ENCODE results near the gene HCLS1. TPM values are rescaled to one million over a fixed set of nuclear protein-coding genes. Genes with fewer than 3 reads are reported as not detected.

The HCLS1 gene
- polyA plus RNA-seq, 3 donors = 311 to 483 (median 475) TPM

DNA sequence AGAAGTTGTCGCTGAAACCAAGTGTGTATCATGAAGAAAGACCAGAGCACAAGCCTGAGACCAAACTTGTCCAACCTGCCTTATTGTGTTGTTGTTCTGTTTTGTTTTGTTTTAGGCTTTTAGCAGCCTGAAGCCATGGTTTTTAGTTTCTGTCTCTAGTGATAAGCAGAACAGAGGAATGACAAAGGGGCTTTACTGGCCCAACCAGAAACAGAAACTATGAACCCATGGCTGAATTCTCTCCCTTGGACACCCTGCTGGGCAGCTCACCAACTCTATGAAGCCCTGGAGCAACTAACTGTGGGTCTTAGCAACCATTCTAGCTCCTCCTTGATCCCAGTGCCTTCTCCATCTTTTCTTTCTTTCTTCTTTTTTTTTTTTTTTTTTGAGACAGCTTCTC, 30.3 kb downstream of the HCLS1 start:
- H3K79me2 ChIP-seq (ENCODE audit: insufficient read depth, low read length) = no peaks in the 10 kb centered on the region
- intact Hi-C loops (cut with micrococcal nuclease) = no loop called here
- H3K4me2 ChIP-seq (replicated peaks; ENCODE audit: extremely low read depth, low read length, poor library complexity, severe bottlenecking) = no peak overlapping the region
- no peaks in the 10 kb centered on the region for H3K4me1 ChIP-seq (ENCODE audit: control insufficient read depth in 1 of 2, insufficient read depth in 2 of 2, low read length in 2 of 2)
- no peak overlapping the region for H3K4me3 Mint-ChIP-seq
- H3K9me3 ChIP-seq (replicated peaks in 1 of 2; ENCODE audit: control insufficient read depth in 1 of 2, insufficient read depth in 1 of 2, low read length in 2 of 2) = no peaks in the 10 kb centered on the region
- H3K27me3 ChIP-seq (ENCODE audit: control insufficient read depth in 2 of 2, insufficient read depth in 2 of 2, low read length in 2 of 2) = no peaks in the 10 kb centered on the region
- no peaks in the 10 kb centered on the region for H3K4me1 Mint-ChIP-seq
- H3K36me3 Mint-ChIP-seq = peaks cover 62 to 65% of the 10 kb centered on the region in 2 donors
- H3K36me3 ChIP-seq (replicated peaks in 1 of 2; ENCODE audit: control insufficient read depth in 1 of 2, insufficient read depth in 2 of 2, low read length in 2 of 2) = peaks cover 50 to 64% of the 10 kb centered on the region in 2 donors
- H3K27ac ChIP-seq (ENCODE audit: low read depth in 1 of 2, low read length in 2 of 2) = peak overlapping the region in 1 of 2 donors; percentile 11
- no peak overlapping the region for H2AFZ ChIP-seq (ENCODE audit: insufficient read depth, low read depth, low read length, poor library complexity, severe bottlenecking)
- DNase-seq = no peak
- H3K27me3 Mint-ChIP-seq (ENCODE audit: low read depth in 3 of 3) = no peaks in the 10 kb centered on the region
- peaks cover 0 to 3% (median 0%) of the 10 kb centered on the region in 7 donors for H3K9me3 Mint-ChIP-seq
- H3K4me3 ChIP-seq (replicated peaks in 1 of 3; ENCODE audit: low read depth in 2 of 3, low read length in 3 of 3) = no peak overlapping the region
- peaks cover 38% of the 10 kb centered on the region for H4K20me1 ChIP-seq (ENCODE audit: insufficient read depth, low read length)
- H3K9ac ChIP-seq (ENCODE audit: insufficient read depth, low read length, poor library complexity, severe bottlenecking) = no peak overlapping the region
- TF ChIP-seq, protein P1, sequence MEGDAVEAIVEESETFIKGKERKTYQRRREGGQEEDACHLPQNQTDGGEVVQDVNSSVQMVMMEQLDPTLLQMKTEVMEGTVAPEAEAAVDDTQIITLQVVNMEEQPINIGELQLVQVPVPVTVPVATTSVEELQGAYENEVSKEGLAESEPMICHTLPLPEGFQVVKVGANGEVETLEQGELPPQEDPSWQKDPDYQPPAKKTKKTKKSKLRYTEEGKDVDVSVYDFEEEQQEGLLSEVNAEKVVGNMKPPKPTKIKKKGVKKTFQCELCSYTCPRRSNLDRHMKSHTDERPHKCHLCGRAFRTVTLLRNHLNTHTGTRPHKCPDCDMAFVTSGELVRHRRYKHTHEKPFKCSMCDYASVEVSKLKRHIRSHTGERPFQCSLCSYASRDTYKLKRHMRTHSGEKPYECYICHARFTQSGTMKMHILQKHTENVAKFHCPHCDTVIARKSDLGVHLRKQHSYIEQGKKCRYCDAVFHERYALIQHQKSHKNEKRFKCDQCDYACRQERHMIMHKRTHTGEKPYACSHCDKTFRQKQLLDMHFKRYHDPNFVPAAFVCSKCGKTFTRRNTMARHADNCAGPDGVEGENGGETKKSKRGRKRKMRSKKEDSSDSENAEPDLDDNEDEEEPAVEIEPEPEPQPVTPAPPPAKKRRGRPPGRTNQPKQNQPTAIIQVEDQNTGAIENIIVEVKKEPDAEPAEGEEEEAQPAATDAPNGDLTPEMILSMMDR (IDR thresholded peaks at IDR 0.05) = no peak
- peak overlapping the region in 3 of 7 donors; percentile 33 to 86 (median 53) for H3K27ac Mint-ChIP-seq
- 100% methylated on average over 1 of the region's 1 CpG for WGBS (ENCODE audit: insufficient coverage)

DNA sequence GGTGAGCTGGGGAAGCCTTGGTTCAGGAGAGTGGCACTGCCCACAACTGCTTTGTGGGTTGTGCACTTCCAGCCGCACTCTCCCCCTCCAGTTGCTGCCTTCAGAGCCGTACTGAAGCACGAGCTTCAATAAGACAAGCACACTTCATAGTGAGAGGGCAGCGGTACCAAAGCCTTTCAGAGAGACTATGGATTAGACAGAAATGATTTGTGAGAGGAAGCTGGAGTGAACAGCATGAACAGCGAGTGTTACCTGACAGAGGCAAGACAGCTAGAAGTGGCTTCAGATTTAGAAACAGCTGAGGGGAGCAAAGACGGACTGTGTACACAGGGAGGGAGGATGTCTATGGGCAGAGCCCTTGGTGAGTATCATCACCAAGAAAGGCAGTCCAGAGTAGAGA, 31.1 kb downstream of the HCLS1 start:
- Histone ChIP-seq H4K20me1 (ENCODE audit: insufficient read depth, low read length) (peaks cover 32% of the 10 kb centered on the region), H2AFZ (ENCODE audit: insufficient read depth, low read depth, low read length, poor library complexity, severe bottlenecking) (no peak overlapping the region), H3K9ac (ENCODE audit: insufficient read depth, low read length, poor library complexity, severe bottlenecking) (no peak overlapping the region), H3K4me1 (ENCODE audit: control insufficient read depth in 1 of 2, insufficient read depth in 2 of 2, low read length in 2 of 2) (no peaks in the 10 kb centered on the region), H3K27ac (ENCODE audit: low read depth in 1 of 2, low read length in 2 of 2) (peak overlapping the region in 1 of 2 donors; percentile 11), H3K79me2 (ENCODE audit: insufficient read depth, low read length) (no peaks in the 10 kb centered on the region), H3K4me3 (replicated peaks in 1 of 3; ENCODE audit: low read depth in 2 of 3, low read length in 3 of 3) (no peak overlapping the region), H3K36me3 (replicated peaks in 1 of 2; ENCODE audit: control insufficient read depth in 1 of 2, insufficient read depth in 2 of 2, low read length in 2 of 2) (peaks cover 43 to 56% of the 10 kb centered on the region in 2 donors), H3K27me3 (ENCODE audit: control insufficient read depth in 2 of 2, insufficient read depth in 2 of 2, low read length in 2 of 2) (no peaks in the 10 kb centered on the region), H3K4me2 (replicated peaks; ENCODE audit: extremely low read depth, low read length, poor library complexity, severe bottlenecking) (no peak overlapping the region), H3K9me3 (replicated peaks in 1 of 2; ENCODE audit: control insufficient read depth in 1 of 2, insufficient read depth in 1 of 2, low read length in 2 of 2) (no peaks in the 10 kb centered on the region)
- Mint-ChIP-seq H3K4me3 (no peak overlapping the region), H3K36me3 (peaks cover 55 to 57% of the 10 kb centered on the region in 2 donors), H3K27ac (peak overlapping the region in 3 of 7 donors; percentile 2 to 33 (median 6)), H3K27me3 (ENCODE audit: low read depth in 3 of 3) (no peaks in the 10 kb centered on the region), H3K4me1 (no peaks in the 10 kb centered on the region), H3K9me3 (peaks cover 0 to 3% (median 0%) of the 10 kb centered on the region in 7 donors)
- TF ChIP-seq, protein P1 (IDR thresholded peaks at IDR 0.05) = no peak
- WGBS (ENCODE audit: insufficient coverage) = 96% methylated on average over 4 of the region's 6 CpGs
- DNase-seq = no peak
- intact Hi-C loops (cut with micrococcal nuclease) = no loop called here

All from CD14-positive monocyte (primary cell).